K562 (cell line): ENCODE results near the gene CBLL1. TPM values are rescaled to one million over a fixed set of nuclear protein-coding genes. Genes with fewer than 3 reads are reported as not detected.

Source experiments
- ATAC-seq: fragments of 200-7000 bp; cut with Tn5 transposase; 3 replicates; pipeline ENCODE4 v1.9.1; 2020; ENCODE audit warnings: moderate library complexity
- BruUV-seq: library from RNA; stranded (reverse); fragments of 400-500 nt; replicated peaks from 2 replicates; lab custom pipeline; 2021; lab: Mats Ljungman, UMichigan
- CTCF ChIA-PET: fragments of 300-600 bp; formaldehyde crosslinking; extraction: SDS; loops from one replicate; lab custom pipeline; 2021; ENCODE audit warnings: low intra/inter-chr PET ratio; lab: Yijun Ruan, JAX
- POLR2A ChIA-PET: fragments of 300-600, 350-650 bp; sonication (Branson Sonifier 250); formaldehyde crosslinking; extraction: SDS; loops from one replicate; lab custom pipeline; 2021; ENCODE audit warnings: antibody characterized with exemption, inconsistent platforms; lab: Yijun Ruan, JAX
- DNase-seq, 4 experiments: peaks; one replicate each; pipeline versions ENCODE4 v3.0.0 to v3.0.0-alpha.2; 2011 to 2018; ENCODE audit warnings: low spot score in 3 of 4, mixed read lengths in 3 of 4; ENCODE audit errors: extremely low read depth in 1 of 4
- FAIRE-seq: peaks from 2 replicates; lab custom pipeline; 2011; peaks lifted over from hg19 to GRCh38; lab: Jason Lieb, UNC
- H2AFZ ChIP-seq: 2 replicates; pipeline ENCODE4 v1.6.0; 2011; ENCODE audit warnings: low read depth, low read length, control low read depth, inconsistent platforms
- H3K27ac ChIP-seq: fragments of 200-600 bp; 3 replicates; pipeline ENCODE4 v1.8.0; 2011; ENCODE audit warnings: low read depth, mild to moderate bottlenecking, control low read depth, inconsistent platforms, low read length, moderate library complexity, mixed read lengths; ENCODE audit errors: extremely low read depth
- H3K27me3 ChIP-seq, 2 experiments: fragments of 300-600 bp in 1 of 2; 2 replicates in 1 of 2; 3 replicates in 1 of 2; pipeline versions ENCODE4 v1.6.0 to v1.8.0; 2011; ENCODE audit warnings: inconsistent platforms in 2 of 2, low read length in 2 of 2, mild to moderate bottlenecking in 1 of 2, mixed read lengths in 1 of 2, moderate library complexity in 1 of 2; ENCODE audit not compliant: control insufficient read depth in 2 of 2, insufficient read depth in 2 of 2
- H3K36me3 ChIP-seq: fragments of 300-600 bp; 3 replicates; pipeline ENCODE4 v1.8.0; 2011; ENCODE audit warnings: mild to moderate bottlenecking, low read length, inconsistent platforms; ENCODE audit not compliant: control insufficient read depth, insufficient read depth
- H3K4me1 ChIP-seq, 2 experiments: fragments of 200-600 bp in 1 of 2; replicated peaks in 1 of 2; 2 replicates in 1 of 2; 3 replicates in 1 of 2; pipeline versions ENCODE4 v1.5.1 to v1.8.0; 2011; ENCODE audit warnings: inconsistent platforms in 2 of 2, low read length in 2 of 2, mild to moderate bottlenecking in 1 of 2, mixed read lengths in 1 of 2, moderate library complexity in 1 of 2; ENCODE audit not compliant: control insufficient read depth in 2 of 2, insufficient read depth in 2 of 2
- H3K4me2 ChIP-seq: 2 replicates; pipeline ENCODE4 v1.6.1; 2011; ENCODE audit warnings: low read length, control low read depth, inconsistent platforms, mixed read lengths; ENCODE audit not compliant: insufficient read depth
- H3K4me3 ChIP-seq: fragments of 200-600 bp; sonication (generic), shearing (Covaris generic); 2 replicates; pipeline ENCODE4 v1.5.1; 2016; ENCODE audit warnings: control low read depth, inconsistent platforms
- H3K79me2 ChIP-seq: fragments of 200-600 bp; 3 replicates; pipeline ENCODE4 v1.8.0; 2011; ENCODE audit warnings: low read length, inconsistent platforms; ENCODE audit not compliant: control insufficient read depth, insufficient read depth
- H3K9ac ChIP-seq, 2 experiments: 2 replicates each; pipeline versions ENCODE4 v1.6.0 to v1.6.1; 2011; ENCODE audit warnings: low read depth in 2 of 2, low read length in 2 of 2, control low read depth in 1 of 2, inconsistent platforms in 1 of 2, mild to moderate bottlenecking in 1 of 2, mixed read lengths in 1 of 2; ENCODE audit not compliant: insufficient read depth in 1 of 2
- H3K9me1 ChIP-seq: one replicate; pipeline ENCODE4 v1.6.0; 2011; ENCODE audit warnings: inconsistent platforms, mild to moderate bottlenecking, low read length, moderate library complexity; ENCODE audit not compliant: control insufficient read depth, insufficient read depth
- H3K9me3 ChIP-seq: replicated peaks from 2 replicates; pipeline ENCODE4 v1.5.1; 2011; ENCODE audit warnings: low read depth, low read length, inconsistent platforms; ENCODE audit not compliant: control insufficient read depth, insufficient read depth
- H4K20me1 ChIP-seq: replicated peaks from 2 replicates; pipeline ENCODE4 v1.6.1; 2011; ENCODE audit warnings: low read length, inconsistent platforms, mixed read lengths; ENCODE audit not compliant: control insufficient read depth, insufficient read depth
- ARID1B ChIP-seq: fragments of 450-650 bp; IDR thresholded peaks from 2 replicates; pipeline ENCODE4 v1.6.1; 2016; ENCODE audit warnings: antibody characterized with exemption, mild to moderate bottlenecking, inconsistent platforms
- CBFA2T2 ChIP-seq: fragments of 450-650 bp; conservative IDR thresholded peaks from 2 replicates; pipeline ENCODE4 v1.6.1; 2017; ENCODE audit warnings: mild to moderate bottlenecking
- CBFA2T3 ChIP-seq: fragments of 450-650 bp; IDR thresholded peaks from 2 replicates; pipeline ENCODE4 v1.6.1; 2017
- CCNT2 ChIP-seq: IDR thresholded peaks from 2 replicates; pipeline ENCODE4 v1.6.1; 2011; ENCODE audit warnings: borderline replicate concordance, low read depth, mild to moderate bottlenecking, moderate library complexity, mixed read lengths, low read length; ENCODE audit not compliant: insufficient read length; ENCODE audit errors: extremely low read depth
- CEBPG ChIP-seq, 3 experiments: fragments of 200-800 bp in 1 of 3; sonication (Bioruptor generic) in 1 of 3; sonication (generic) in 1 of 3; formaldehyde crosslinking in 1 of 3; IDR thresholded peaks in 2 of 3; conservative IDR thresholded peaks in 1 of 3; 2 replicates each; pipeline versions ENCODE4 v1.6.1 to v1.8.0; 2016 to 2022; ENCODE audit warnings: missing compliant biosample characterization in 2 of 3, missing genetic modification characterization in 2 of 3, mild to moderate bottlenecking in 1 of 3, missing genetic modification reagents in 1 of 3
- CXXC5 ChIP-seq: fragments of 250-450 bp; sonication (Bioruptor Pico); IDR thresholded peaks from 2 replicates; pipeline ENCODE4 v1.8.0; 2022; ENCODE audit warnings: inconsistent platforms, mild to moderate bottlenecking, moderate library complexity
- ELF1 ChIP-seq: fragments of 200-800 bp; sonication (Bioruptor generic); IDR thresholded peaks from 2 replicates; pipeline ENCODE4 v1.6.1; 2016; ENCODE audit warnings: missing genetic modification characterization, missing compliant biosample characterization
- GATA2 ChIP-seq: sonication (generic); formaldehyde crosslinking; IDR thresholded peaks from 2 replicates; pipeline ENCODE4 v1.4.0; 2020; ENCODE audit warnings: mild to moderate bottlenecking, missing genetic modification reagents
- HMG20A ChIP-seq: fragments of 450-650 bp; formaldehyde crosslinking; conservative IDR thresholded peaks from 2 replicates; pipeline ENCODE4 v1.4.0; 2020; ENCODE audit warnings: mild to moderate bottlenecking, mixed read lengths
- KDM1A ChIP-seq, 2 experiments: fragments of 450-650 bp; IDR thresholded peaks; 2 replicates each; pipeline ENCODE4 v1.6.1; 2016; ENCODE audit warnings: mild to moderate bottlenecking in 2 of 2
- MCM2 ChIP-seq: fragments of 450-650 bp; IDR thresholded peaks from 2 replicates; pipeline ENCODE4 v1.6.1; 2017; ENCODE audit warnings: low read depth, mild to moderate bottlenecking
- NCOR1 ChIP-seq: fragments of 450-650 bp; IDR thresholded peaks from 2 replicates; pipeline ENCODE4 v1.6.1; 2016; ENCODE audit warnings: mild to moderate bottlenecking, moderate library complexity
- PHTF2 ChIP-seq: fragments of 250-450 bp; sonication (Bioruptor Pico); IDR thresholded peaks from 2 replicates; pipeline ENCODE4 v1.5.0; 2021; ENCODE audit warnings: mild to moderate bottlenecking
- RBM34 ChIP-seq: fragments of 200-400 bp; formaldehyde crosslinking; IDR thresholded peaks from 2 replicates; pipeline ENCODE4 v1.6.1; 2018; ENCODE audit warnings: low read length, borderline replicate concordance; ENCODE audit not compliant: insufficient read depth
- RCOR1 ChIP-seq, 2 experiments: IDR thresholded peaks; 2 replicates each; pipeline ENCODE4 v1.6.1; 2012; ENCODE audit warnings: low read depth in 2 of 2, low read length in 2 of 2, borderline replicate concordance in 1 of 2, improper control_type of control experiment in 1 of 2
- TAL1 ChIP-seq: fragments of 450-650 bp; IDR thresholded peaks from 2 replicates; pipeline ENCODE4 v1.6.1; 2016; ENCODE audit warnings: mild to moderate bottlenecking
- TCF3 ChIP-seq: sonication (generic); formaldehyde crosslinking; IDR thresholded peaks from 2 replicates; pipeline ENCODE4 v1.4.0; 2020; ENCODE audit warnings: mild to moderate bottlenecking, missing genetic modification reagents
- TEAD4 ChIP-seq, 2 experiments: sonication (generic) in 1 of 2; formaldehyde crosslinking in 1 of 2; IDR thresholded peaks; 2 replicates each; pipeline versions ENCODE4 v1.6.1 to v1.8.0; 2012 to 2022; ENCODE audit warnings: borderline replicate concordance in 1 of 2, inconsistent platforms in 1 of 2, low read length in 1 of 2, mild to moderate bottlenecking in 1 of 2, missing genetic modification reagents in 1 of 2
- THRB ChIP-seq: fragments of 450-650 bp; formaldehyde crosslinking; conservative IDR thresholded peaks from 2 replicates; pipeline ENCODE4 v1.4.0; 2022; ENCODE audit warnings: mild to moderate bottlenecking, missing genetic modification characterization
- TRIM24 ChIP-seq, 2 experiments: fragments of 450-650 bp; IDR thresholded peaks; 2 replicates each; pipeline ENCODE4 v1.6.1; 2016
- TRIM25 ChIP-seq: fragments of 450-650 bp; IDR thresholded peaks from 2 replicates; pipeline ENCODE4 v1.7.0; 2016; ENCODE audit warnings: borderline replicate concordance
- whole genome bisulfite sequencing: fragments of 100-300 bp; shearing (Covaris generic); methylation state at CpG from one replicate; pipeline ENCODE4 v1.1.6; 2016; ENCODE audit warnings: low coverage, mixed read lengths; ENCODE audit not compliant: insufficient coverage; ENCODE audit errors: missing lambda C conversion rate; 5-methylcytosine and 5-hydroxymethylcytosine counted together
- in situ Hi-C: fragments of 300-500 bp; cut with MboI; formaldehyde crosslinking; loops from 4 replicates; pipeline ENCODE4 v1.15.0; 2018; ENCODE audit warnings: inconsistent platforms, mixed read lengths
- intact Hi-C: fragments of 100-400 bp; cut with micrococcal nuclease; formaldehyde crosslinking; loops from 2 replicates; pipeline ENCODE4 v1.14.2; 2022
- polyA plus RNA-seq, 8 experiments: library from polyadenylated mRNA; depleted of rRNA in 4 of 8; stranded (reverse) in 5 of 8; unstranded in 3 of 8; fragments of >200 nt; fragmentation: Nextera tagmentation in 2 of 8; fragmentation: Illumina TruSeq in 1 of 8; extraction: Ambion mirVana in 2 of 8; extraction: Trizol in 1 of 8; gene quantifications; 2 replicates each; pipeline versions ENCODE4 v1.2.1 to v1.2.3, GENCODE V29; 2011 to 2014; ENCODE audit warnings: inconsistent platforms in 1 of 8, missing spikeins in 1 of 8
- total RNA-seq, 7 experiments: library from RNA; depleted of rRNA in 6 of 7; stranded (reverse); fragments of >200 nt in 6 of 7; fragmentation: Illumina TruSeq in 2 of 7; extraction: Trizol in 2 of 7; gene quantifications; 2 replicates each; pipeline versions ENCODE4 v1.2.1 to v1.2.3, GENCODE V29; 2011 to 2021; ENCODE audit warnings: low replicate concordance in 1 of 7

CBLL1 gene
- total and polyA plus RNA-seq, 9 of the 15 experiments (the other 6 are each of a cell fraction or from before 2014, with no cell fraction given) = 14.7 to 67.9 (median 35.4) TPM

GRCh38 chr7:107779647-107780099 is 35.7 kb downstream of the CBLL1 start:
- ATAC-seq (peak; percentile 64), FAIRE-seq (no peak), DNase-seq (peak in 1 of 4 experiments; percentile 21)
- no peaks in the 10 kb centered on the region for H4K20me1 ChIP-seq
- ChIA-PET POLR2A (no interaction called here), CTCF (no interaction called here)
- peaks cover 23 to 27% of the 10 kb centered on the region in 2 experiments; a peak in 4 of 5 replicates for H3K27me3 ChIP-seq
- intact Hi-C loops (loop anchor here (5.0 kb wide), 1 partner anchor 93 kb away; no protein-coding TSS in a partner anchor), in situ Hi-C loops (no loop called here)
- H3K79me2 ChIP-seq = no peaks in the 10 kb centered on the region
- H3K9ac ChIP-seq = no peak overlapping the region
- H3K27ac ChIP-seq = no peak overlapping the region
- BruUV-seq = no TSS peak
- no peaks in the 10 kb centered on the region for H3K4me1 ChIP-seq
- no peaks in the 10 kb centered on the region for H3K9me1 ChIP-seq
- no peak overlapping the region for H3K4me2 ChIP-seq
- no peaks in the 10 kb centered on the region for H3K36me3 ChIP-seq
- 6% methylated on average over 6 of the region's 6 CpGs for WGBS
- no peak overlapping the region for H2AFZ ChIP-seq
- H3K4me3 ChIP-seq = no peak overlapping the region
- 0 out of 2 replicates have a peak, but pooled peaks have one; percentile 17 for TF ChIP-seq CXXC5
- 0 out of 2 replicates have a peak, but pooled peaks have one; percentile 11 for TF ChIP-seq CEBPG (CRISPR knock-in tag; IDR thresholded peaks at IDR 0.05)
- peak in 1 of 2 experiments; percentile 81; a peak in 2 of 4 replicates for TF ChIP-seq CEBPG (tag; conservative IDR thresholded peaks at IDR 0.05 in 1 of 2, IDR thresholded peaks at IDR 0.05 in 1 of 2)
- peak; percentile 62 for TF ChIP-seq TAL1
- no peak for TF ChIP-seq ELF1 (tag)
- TF ChIP-seq NCOR1 = peak; percentile 19; the same call in 1 of the 2 replicates
- TF ChIP-seq TRIM25 = no peak
- TF ChIP-seq KDM1A (IDR thresholded peaks at IDR 0.05) = peak; percentile 74 to 81
- TF ChIP-seq CCNT2 = peak; percentile 17
- peak in 1 of 2 experiments; percentile 27; a peak in 2 of 4 replicates for TF ChIP-seq TRIM24 (IDR thresholded peaks at IDR 0.05)
- peak; percentile 73 for TF ChIP-seq CBFA2T3
- TF ChIP-seq RCOR1 (IDR thresholded peaks at IDR 0.05; ENCODE audit: borderline replicate concordance in 1 of 2, low read depth in 2 of 2, low read length in 2 of 2) = peak in 1 of 2 experiments; percentile 92; a peak in 2 of 4 replicates
- peak; percentile 41 for TF ChIP-seq TCF3 (CRISPR knock-in tag)
- TF ChIP-seq THRB (CRISPR knock-in tag) = no peak
- no peak for TF ChIP-seq RBM34
- peak; percentile 57 for TF ChIP-seq ARID1B
- TF ChIP-seq PHTF2 (CRISPR knock-in tag) = no peak
- 0 out of 2 replicates have a peak, but pooled peaks have one; percentile 34 for TF ChIP-seq GATA2 (CRISPR knock-in tag)
- 0 out of 2 replicates have a peak, but pooled peaks have one; percentile 6 for TF ChIP-seq HMG20A (CRISPR knock-in tag)
- peak; percentile 46 for TF ChIP-seq CBFA2T2
- no peak for TF ChIP-seq MCM2
- TF ChIP-seq TEAD4 (IDR thresholded peaks at IDR 0.05; ENCODE audit: low read length) = peak; percentile 78
- TF ChIP-seq TEAD4 (CRISPR knock-in tag; IDR thresholded peaks at IDR 0.05; ENCODE audit: borderline replicate concordance) = no peak
- no peaks in the 10 kb centered on the region for H3K9me3 ChIP-seq
